CD14-positive monocyte (primary cell): ENCODE measurements around the gene TMEM212. TPM values are rescaled to one million over a fixed set of nuclear protein-coding genes. Genes with fewer than 3 reads are reported as not detected.

Experiments used
- DNase-seq, 3 donors: peaks; one replicate each; pipeline ENCODE4 v3.0.0-alpha.2; 2011 to 2022
- H2AFZ ChIP-seq: 2 replicates; pipeline ENCODE4 v1.6.0; 2012; ENCODE audit warnings: mild to moderate bottlenecking, low read depth, low read length, inconsistent platforms; ENCODE audit not compliant: insufficient read depth, poor library complexity, severe bottlenecking
- H3K27ac ChIP-seq, 2 donors: 1 replicate in 1 of 2; 2 replicates in 1 of 2; pipeline ENCODE4 v1.5.1; 2012 to 2013; ENCODE audit warnings: low read length in 2 of 2, control low read depth in 1 of 2, inconsistent platforms in 1 of 2, low read depth in 1 of 2, mild to moderate bottlenecking in 1 of 2
- H3K27me3 ChIP-seq, 2 donors: one replicate each; pipeline versions ENCODE4 v1.6.0 to v1.6.1; 2011 to 2013; ENCODE audit warnings: low read length in 2 of 2; ENCODE audit not compliant: control insufficient read depth in 2 of 2, insufficient read depth in 2 of 2
- H3K36me3 ChIP-seq, 2 donors: replicated peaks in 1 of 2; 1 replicate in 1 of 2; 2 replicates in 1 of 2; pipeline versions ENCODE4 v1.5.1 to v1.6.1; 2012 to 2013; ENCODE audit warnings: low read length in 2 of 2, control low read depth in 1 of 2, inconsistent platforms in 1 of 2, mild to moderate bottlenecking in 1 of 2; ENCODE audit not compliant: insufficient read depth in 2 of 2, control insufficient read depth in 1 of 2
- H3K4me1 ChIP-seq, 2 donors: 1 replicate in 1 of 2; 2 replicates in 1 of 2; pipeline versions ENCODE4 v1.5.1 to v1.6.1; 2012 to 2013; ENCODE audit warnings: low read length in 2 of 2, control low read depth in 1 of 2, inconsistent platforms in 1 of 2, mild to moderate bottlenecking in 1 of 2, moderate library complexity in 1 of 2; ENCODE audit not compliant: insufficient read depth in 2 of 2, control insufficient read depth in 1 of 2
- H3K4me2 ChIP-seq: replicated peaks from 2 replicates; pipeline ENCODE3; 2012; ENCODE audit warnings: low read length, moderate library complexity, mild to moderate bottlenecking; ENCODE audit not compliant: poor library complexity, severe bottlenecking; ENCODE audit errors: extremely low read depth
- H3K4me3 ChIP-seq, 3 experiments: fragments of 200-600 bp in 1 of 3; sonication (generic) in 1 of 3; replicated peaks in 1 of 3; 1 replicate in 2 of 3; 2 replicates in 1 of 3; pipeline ENCODE4 v1.5.1; 2011 to 2013; ENCODE audit warnings: low read length in 3 of 3, mild to moderate bottlenecking in 3 of 3, control low read depth in 2 of 3, low read depth in 2 of 3, inconsistent platforms in 1 of 3, moderate library complexity in 1 of 3
- H3K79me2 ChIP-seq: 2 replicates; pipeline ENCODE4 v1.6.0; 2012; ENCODE audit warnings: mild to moderate bottlenecking, control low read depth, inconsistent platforms, low read length, moderate library complexity; ENCODE audit not compliant: insufficient read depth
- H3K9ac ChIP-seq: 2 replicates; pipeline ENCODE4 v1.6.0; 2017; ENCODE audit warnings: low read length, mild to moderate bottlenecking; ENCODE audit not compliant: insufficient read depth, poor library complexity, severe bottlenecking
- H3K9me3 ChIP-seq, 2 donors: replicated peaks in 1 of 2; 1 replicate in 1 of 2; 2 replicates in 1 of 2; pipeline versions ENCODE4 v1.5.1 to v1.6.1; 2012 to 2013; ENCODE audit warnings: low read length in 2 of 2, control low read depth in 1 of 2; ENCODE audit not compliant: control insufficient read depth in 1 of 2, insufficient read depth in 1 of 2
- H4K20me1 ChIP-seq: 2 replicates; pipeline ENCODE4 v1.6.0; 2012; ENCODE audit warnings: mild to moderate bottlenecking, low read length, control low read depth, moderate library complexity; ENCODE audit not compliant: insufficient read depth
- H3K27ac Mint-ChIP-seq, 7 donors: one replicate each; pipeline ENCODE4 v1.8.0; 2020; ENCODE audit warnings: mild to moderate bottlenecking in 7 of 7, mixed read lengths in 7 of 7, moderate library complexity in 6 of 7, inconsistent platforms in 2 of 7
- H3K27me3 Mint-ChIP-seq, 3 donors: one replicate each; pipeline ENCODE4 v1.8.0; 2021 to 2022; ENCODE audit warnings: low read depth in 3 of 3, mild to moderate bottlenecking in 3 of 3, mixed read lengths in 3 of 3, moderate library complexity in 3 of 3, inconsistent platforms in 1 of 3
- H3K36me3 Mint-ChIP-seq, 2 donors: one replicate each; pipeline ENCODE4 v1.8.0; 2020; ENCODE audit warnings: mixed read lengths in 2 of 2, inconsistent platforms in 1 of 2, mild to moderate bottlenecking in 1 of 2
- H3K4me1 Mint-ChIP-seq: one replicate; pipeline ENCODE4 v1.8.0; 2020; ENCODE audit warnings: mild to moderate bottlenecking, mixed read lengths
- H3K4me3 Mint-ChIP-seq, 2 donors: one replicate each; pipeline ENCODE4 v1.8.0; 2020; ENCODE audit warnings: mild to moderate bottlenecking in 2 of 2, mixed read lengths in 2 of 2, moderate library complexity in 1 of 2
- H3K9me3 Mint-ChIP-seq, 7 donors: one replicate each; pipeline ENCODE4 v1.8.0; 2020 to 2022; ENCODE audit warnings: mixed read lengths in 7 of 7, mild to moderate bottlenecking in 6 of 7, moderate library complexity in 6 of 7, inconsistent platforms in 2 of 7
- WGBS: methylation state at CpG from one replicate; pipeline ENCODE4 v1.1.5; 2013; ENCODE audit warnings: missing lambda C conversion rate; ENCODE audit not compliant: insufficient coverage; 5-methylcytosine and 5-hydroxymethylcytosine counted together
- intact Hi-C, 2 donors: fragments of 100-400 bp; cut with micrococcal nuclease; formaldehyde crosslinking; loops; one replicate each; pipeline versions ENCODE4 v1.15.0 to v1.15.1; 2023
- polyA plus RNA-seq, 3 donors: library from polyadenylated mRNA; depleted of rRNA in 1 of 3; unstranded in 2 of 3; stranded (reverse) in 1 of 3; fragments of 300-500 nt in 2 of 3; fragments of >200 nt in 1 of 3; fragmentation: Illumina TruSeq in 2 of 3; gene quantifications; 1 replicate in 2 of 3; 2 replicates in 1 of 3; pipeline ENCODE4 v1.2.3, GENCODE V29; 2012 to 2021
- TF ChIP-seq, protein P1 (sequence below): fragments of 200-600 bp; IDR thresholded peaks from one replicate; pipeline ENCODE4 v1.8.0; 2022; ENCODE audit warnings: antibody characterized with exemption, mild to moderate bottlenecking

The TMEM212 gene
- polyA plus RNA-seq, 3 donors: not detected

DNA sequence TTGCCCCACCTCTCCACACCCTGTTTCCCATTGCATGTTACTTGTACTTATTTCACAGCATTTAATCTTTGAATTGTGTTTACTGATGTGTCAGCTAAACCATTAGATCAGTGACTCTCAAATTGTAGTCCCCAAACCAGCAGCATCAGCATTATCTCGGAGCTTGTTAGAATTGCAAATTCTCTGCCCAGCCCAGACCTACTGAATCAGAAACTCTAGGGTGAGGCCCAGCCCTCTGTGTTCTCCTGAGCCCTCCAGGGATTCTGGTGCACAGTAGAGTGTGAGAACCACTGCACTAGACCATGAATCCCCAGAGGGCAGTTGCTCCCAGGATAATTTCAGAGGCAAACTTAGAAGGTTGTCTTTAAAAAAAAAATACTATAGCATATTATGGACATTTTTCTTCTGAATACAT is 45.9 kb upstream of the TMEM212 start:
- H3K9ac ChIP-seq: no peak overlapping the region
- no peaks in the 10 kb centered on the region for H3K27me3 ChIP-seq
- peaks cover 97% of the 10 kb centered on the region for H3K79me2 ChIP-seq
- H3K27ac Mint-ChIP-seq: no peak overlapping the region
- H3K4me3 ChIP-seq: no peak overlapping the region
- H3K36me3 ChIP-seq: peaks cover 0 to 3% of the 10 kb centered on the region in 2 donors
- H3K4me3 Mint-ChIP-seq: no peak overlapping the region
- intact Hi-C loops: no loop called here
- TF ChIP-seq, protein P1, sequence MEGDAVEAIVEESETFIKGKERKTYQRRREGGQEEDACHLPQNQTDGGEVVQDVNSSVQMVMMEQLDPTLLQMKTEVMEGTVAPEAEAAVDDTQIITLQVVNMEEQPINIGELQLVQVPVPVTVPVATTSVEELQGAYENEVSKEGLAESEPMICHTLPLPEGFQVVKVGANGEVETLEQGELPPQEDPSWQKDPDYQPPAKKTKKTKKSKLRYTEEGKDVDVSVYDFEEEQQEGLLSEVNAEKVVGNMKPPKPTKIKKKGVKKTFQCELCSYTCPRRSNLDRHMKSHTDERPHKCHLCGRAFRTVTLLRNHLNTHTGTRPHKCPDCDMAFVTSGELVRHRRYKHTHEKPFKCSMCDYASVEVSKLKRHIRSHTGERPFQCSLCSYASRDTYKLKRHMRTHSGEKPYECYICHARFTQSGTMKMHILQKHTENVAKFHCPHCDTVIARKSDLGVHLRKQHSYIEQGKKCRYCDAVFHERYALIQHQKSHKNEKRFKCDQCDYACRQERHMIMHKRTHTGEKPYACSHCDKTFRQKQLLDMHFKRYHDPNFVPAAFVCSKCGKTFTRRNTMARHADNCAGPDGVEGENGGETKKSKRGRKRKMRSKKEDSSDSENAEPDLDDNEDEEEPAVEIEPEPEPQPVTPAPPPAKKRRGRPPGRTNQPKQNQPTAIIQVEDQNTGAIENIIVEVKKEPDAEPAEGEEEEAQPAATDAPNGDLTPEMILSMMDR: no peak
- 92% methylated on average over 1 of the region's 1 CpG for WGBS
- no peak overlapping the region for H3K4me2 ChIP-seq
- H3K9me3 ChIP-seq: no peaks in the 10 kb centered on the region
- H4K20me1 ChIP-seq: peaks cover 11% of the 10 kb centered on the region
- H3K4me1 ChIP-seq: peaks cover 15 to 16% of the 10 kb centered on the region in 2 donors
- H3K27me3 Mint-ChIP-seq: peaks cover 0 to 1% (median 0%) of the 10 kb centered on the region in 3 donors
- no peak for DNase-seq
- H3K4me1 Mint-ChIP-seq: peaks cover 29% of the 10 kb centered on the region
- no peak overlapping the region for H3K27ac ChIP-seq
- H3K36me3 Mint-ChIP-seq: peaks cover 5 to 7% of the 10 kb centered on the region in 2 donors
- no peaks in the 10 kb centered on the region for H3K9me3 Mint-ChIP-seq
- H2AFZ ChIP-seq: no peak overlapping the region

DNA sequence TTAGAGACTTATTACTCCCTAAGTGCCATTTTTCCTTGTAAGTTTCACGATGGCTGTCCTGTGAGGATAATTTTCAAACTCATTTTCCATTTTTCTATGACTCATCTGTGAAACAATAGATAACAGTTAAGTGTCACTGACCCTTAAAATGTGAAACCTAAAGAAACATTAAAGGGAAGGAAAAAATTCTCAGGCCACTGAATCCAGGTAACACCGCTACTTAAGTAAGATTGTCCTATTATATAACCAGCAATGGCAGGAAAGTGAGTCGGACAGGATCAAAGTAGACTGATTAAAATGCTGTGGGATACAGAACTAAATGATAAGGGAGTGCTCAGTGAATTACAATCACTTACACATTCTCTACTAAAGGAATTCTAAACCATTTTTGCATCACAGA is 45.3 kb upstream of the TMEM212 start:
- no peak overlapping the region for H3K4me3 ChIP-seq
- no peak overlapping the region for H3K4me2 ChIP-seq
- Mint-ChIP-seq H3K9me3 (no peaks in the 10 kb centered on the region), H3K27me3 (no peaks in the 10 kb centered on the region), H3K36me3 (peaks cover 5 to 7% of the 10 kb centered on the region in 2 donors), H3K27ac (no peak overlapping the region), H3K4me1 (peaks cover 29% of the 10 kb centered on the region), H3K4me3 (no peak overlapping the region)
- H3K79me2 ChIP-seq: peaks cover 97% of the 10 kb centered on the region
- no peaks in the 10 kb centered on the region for H3K27me3 ChIP-seq
- H4K20me1 ChIP-seq: peaks cover 11% of the 10 kb centered on the region
- intact Hi-C loops: no loop called here
- H3K4me1 ChIP-seq: peaks cover 20% of the 10 kb centered on the region in 2 donors
- no peak for DNase-seq
- H3K27ac ChIP-seq: no peak overlapping the region
- no CpG with 5 or more reads among the region's 3 CpGs for WGBS
- TF ChIP-seq, protein P1: no peak
- no peak overlapping the region for H2AFZ ChIP-seq
- peaks cover 0 to 3% of the 10 kb centered on the region in 2 donors for H3K36me3 ChIP-seq
- H3K9ac ChIP-seq: no peak overlapping the region
- no peaks in the 10 kb centered on the region for H3K9me3 ChIP-seq
